ENCODE results near the gene VPS33B.
"Not testable (repeated sequence)": the region's sequence is repeated elsewhere in the genome, so short reads cannot be mapped to it uniquely, and the experiment has no call there.

Gene VPS33B

GRCh38 chr15:91027677-91028076 is 5.3 kb upstream of the VPS33B start:
- no peak for DNase-seq

GRCh38 chr15:91023720-91024119 is 1.3 kb upstream of the VPS33B start:
- DNase-seq, result no peak

GRCh38 chr15:91022832-91023129 is 387 bp upstream of the VPS33B start:
- DNase-seq, result no peak

- DNase-seq, result peak; percentile 22
Measured at GRCh38 chr15:91021516-91022074, 799 bp downstream of the VPS33B start.

- no peak for DNase-seq
Measured at GRCh38 chr15:91018158-91018557, 4.2 kb downstream of the VPS33B start.

- no peak for DNase-seq
Measured at GRCh38 chr15:91017716-91018115, 4.7 kb downstream of the VPS33B start.

GRCh38 chr15:91013701-91014100 is 8.7 kb downstream of the VPS33B start:
- DNase-seq, result not testable (repeated sequence)

GRCh38 chr15:91007266-91007665 is 15.1 kb downstream of the VPS33B start:
- DNase-seq, result no peak

- no peak for DNase-seq
Measured at GRCh38 chr15:91001209-91001608, 21.2 kb downstream of the VPS33B start.

- no peak for DNase-seq
Measured at GRCh38 chr15:90998737-90999136, 23.7 kb downstream of the VPS33B start.

GRCh38 chr15:90994417-90995311 is 27.7 kb downstream of the VPS33B start, which contains the start of gene PRC1:
PRC1 (minus strand) TSS chr15:90994535; CDS start chr15:90994417, 118 bp downstream.
- DNase-seq, result peak; percentile 82

GRCh38 chr15:90994059-90994416 is 28.4 kb downstream of the VPS33B start:
- no peak for DNase-seq

GRCh38 chr15:90991587-90992285 is 30.7 kb downstream of the VPS33B start:
- no peak for DNase-seq

GRCh38 chr15:90990446-90990845 is 31.9 kb downstream of the VPS33B start:
- no peak for DNase-seq

- no peak for DNase-seq
Measured at GRCh38 chr15:90989040-90989768, 33.2 kb downstream of the VPS33B start.

GRCh38 chr15:90988296-90988695 is 34.1 kb downstream of the VPS33B start:
- DNase-seq, result no peak

GRCh38 chr15:90987561-90988141 is 34.7 kb downstream of the VPS33B start:
- peak; percentile 9 for DNase-seq

GRCh38 chr15:90986790-90987507 is 35.4 kb downstream of the VPS33B start:
- no peak for DNase-seq

GRCh38 chr15:90982135-90982534 is 40.3 kb downstream of the VPS33B start:
- DNase-seq, result no peak

GRCh38 chr15:90981681-90982080 is 40.7 kb downstream of the VPS33B start:
- no peak for DNase-seq

- no peak for DNase-seq
Measured at GRCh38 chr15:90979582-90979981, 42.8 kb downstream of the VPS33B start.

- DNase-seq, result no peak
Measured at GRCh38 chr15:90974216-90974615, 48.2 kb downstream of the VPS33B start.

Measured in DMS79 (cell line).